DMS 273 treated with DMSO at 0.1 percent for 48 hours (cell line): Measurements from ENCODE around the gene APP.
"Not testable (repeated sequence)": the region's sequence is repeated elsewhere in the genome, so short reads cannot be mapped to it uniquely, and the experiment has no call there.

Experiments used
- DNase-seq: peaks from one replicate; lab custom pipeline; 2025; lab: John Stamatoyannopoulos, UW

APP gene

DNA sequence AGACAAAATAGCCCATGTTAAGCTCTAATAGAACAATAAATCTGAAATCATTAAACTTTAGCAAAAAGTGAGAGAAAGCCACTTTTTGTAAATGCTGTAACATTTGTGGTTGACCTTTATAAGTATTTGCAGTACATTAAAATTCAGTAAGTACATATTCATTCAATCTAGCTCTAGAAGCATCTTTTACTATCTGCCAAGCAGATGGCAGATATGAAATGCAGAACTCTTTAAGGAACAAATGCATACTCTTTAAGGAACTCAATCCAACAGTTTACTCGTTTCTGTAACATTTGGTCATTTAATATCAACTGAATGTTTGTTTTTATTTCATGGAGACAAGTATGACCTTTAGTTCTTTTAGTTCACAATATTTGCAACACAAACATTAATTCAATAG is 150.1 kb downstream of the APP start:
- DNase-seq, result no peak

- DNase-seq, result no peak
Measured at GRCh38 chr21:26020081-26020480, 150.5 kb downstream of the APP start.

GRCh38 chr21:26019236-26019635 is 151.3 kb downstream of the APP start:
- no peak for DNase-seq

- no peak for DNase-seq
Measured at GRCh38 chr21:26013970-26014369, 156.6 kb downstream of the APP start.

GRCh38 chr21:26012482-26012881 is 158.1 kb downstream of the APP start:
- not testable (repeated sequence) for DNase-seq

DNA sequence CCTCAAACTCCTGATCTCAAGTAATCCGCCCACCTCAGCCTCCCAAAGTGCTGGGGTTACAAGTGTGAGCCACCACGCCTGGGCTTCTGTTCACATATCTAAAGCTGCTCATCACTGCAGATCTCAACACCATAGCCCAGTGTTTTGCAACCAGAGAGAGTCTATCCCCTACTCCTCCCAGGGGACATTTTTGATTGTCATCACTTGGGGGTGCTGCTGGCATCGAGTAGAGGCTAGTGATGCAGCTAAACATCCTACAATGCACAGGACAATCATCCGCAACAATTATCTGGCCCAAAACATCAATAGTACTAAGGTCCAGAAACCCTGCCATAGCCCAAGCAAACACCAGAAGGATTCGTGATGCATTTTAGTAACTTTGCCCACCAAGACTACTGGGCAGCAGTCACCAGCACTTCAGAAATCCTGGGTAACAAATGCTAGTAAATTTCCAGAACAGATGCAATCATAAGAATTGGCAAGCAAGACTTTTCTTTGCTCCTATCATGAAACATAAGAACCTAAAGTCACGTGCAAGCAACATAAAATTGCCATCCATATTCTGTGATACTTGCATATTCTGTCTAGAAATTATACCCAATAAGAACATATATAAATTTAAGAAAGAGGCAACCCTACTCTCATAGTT is 159.2 kb downstream of the APP start:
- no peak for DNase-seq

DNA sequence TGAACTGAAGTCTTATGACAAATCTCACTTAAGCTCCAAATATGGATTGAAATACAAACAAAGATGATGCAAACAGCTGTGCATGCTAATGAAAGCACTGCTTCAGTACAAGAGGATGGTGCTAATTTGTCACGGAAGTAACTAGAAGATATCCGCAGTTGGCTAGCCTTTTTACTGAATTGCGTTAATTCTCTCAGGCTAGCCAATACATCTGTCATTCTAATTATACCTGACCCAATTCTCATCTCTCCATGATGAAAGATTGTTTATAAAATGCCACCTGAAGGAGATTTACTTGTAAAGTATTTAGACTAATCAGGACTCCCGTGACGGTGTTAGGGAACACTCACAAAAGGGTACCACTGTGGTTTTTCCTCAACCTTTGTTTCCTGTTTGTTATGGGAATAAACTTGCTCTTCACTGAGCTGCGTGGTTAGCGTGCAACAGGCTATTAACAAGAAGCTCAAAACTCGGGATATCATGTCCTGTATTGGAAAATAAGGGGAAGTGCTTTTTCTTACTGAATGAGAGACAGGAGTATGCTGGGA is 162.5 kb downstream of the APP start:
- no peak for DNase-seq

GRCh38 chr21:26005464-26005863 is 165.1 kb downstream of the APP start:
- no peak for DNase-seq

- DNase-seq, result no peak
Measured at GRCh38 chr21:26003404-26003803, 167.2 kb downstream of the APP start.

GRCh38 chr21:26001356-26001755 is 169.2 kb downstream of the APP start:
- DNase-seq, result no peak

DNA sequence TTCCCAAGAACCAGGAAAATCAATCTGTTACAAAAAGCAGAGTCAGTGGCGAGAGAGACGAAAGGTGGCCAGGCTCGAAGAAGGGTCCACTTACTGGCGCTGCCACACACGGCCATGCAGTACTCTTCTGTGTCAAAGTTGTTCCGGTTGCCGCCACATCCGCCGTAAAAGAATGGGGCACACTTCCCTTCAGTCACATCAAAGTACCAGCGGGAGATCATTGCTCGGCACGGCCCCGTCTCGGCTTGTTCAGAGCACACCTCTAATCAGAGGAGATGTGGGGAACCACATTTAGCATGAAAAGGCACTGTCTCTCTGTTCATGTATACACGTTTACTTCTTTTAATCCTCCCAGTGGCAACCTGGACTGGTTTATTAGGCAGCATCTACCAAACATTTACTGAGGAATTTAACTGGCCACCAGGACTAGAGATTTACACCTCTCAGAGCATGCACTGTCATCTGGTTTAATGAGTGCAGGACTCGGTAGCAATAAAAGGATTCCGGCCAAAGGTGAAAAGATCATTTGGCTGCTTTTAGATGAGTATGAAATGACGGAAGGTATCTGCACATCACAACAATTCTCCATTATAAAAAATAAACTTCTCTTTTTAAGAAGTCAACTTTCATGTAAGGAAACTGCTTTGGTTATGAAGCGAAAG is 170.5 kb downstream of the APP start:
- no peak for DNase-seq

- no peak for DNase-seq
Measured at GRCh38 chr21:25997788-25998611, 172.6 kb downstream of the APP start.

GRCh38 chr21:25995278-25995677 is 175.3 kb downstream of the APP start:
- no peak for DNase-seq

DNA sequence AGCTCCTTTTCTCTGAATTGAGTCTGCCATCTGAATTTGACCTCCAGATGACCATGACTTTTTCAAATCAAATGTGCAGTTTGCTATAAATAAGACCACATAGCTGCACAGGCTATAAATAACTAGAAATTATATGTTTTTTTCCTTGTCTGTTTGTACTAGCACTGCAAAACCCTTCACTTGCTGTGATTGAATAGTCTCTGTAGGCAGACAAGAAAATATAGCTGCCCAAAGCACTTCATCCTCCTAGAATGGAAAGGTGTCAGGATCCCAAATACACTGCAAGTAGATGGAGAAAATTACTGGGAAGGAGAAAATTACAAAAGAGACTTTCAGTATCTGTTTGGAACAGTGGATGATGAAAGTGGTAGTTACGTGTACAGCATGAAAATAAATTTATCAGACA is 175.8 kb downstream of the APP start:
- no peak for DNase-seq

- no peak for DNase-seq
Measured at GRCh38 chr21:25988738-25989137, 181.8 kb downstream of the APP start.

GRCh38 chr21:25987531-25987930 is 183.0 kb downstream of the APP start:
- DNase-seq, result no peak

GRCh38 chr21:25986928-25987327 is 183.6 kb downstream of the APP start:
- DNase-seq, result no peak

DNA sequence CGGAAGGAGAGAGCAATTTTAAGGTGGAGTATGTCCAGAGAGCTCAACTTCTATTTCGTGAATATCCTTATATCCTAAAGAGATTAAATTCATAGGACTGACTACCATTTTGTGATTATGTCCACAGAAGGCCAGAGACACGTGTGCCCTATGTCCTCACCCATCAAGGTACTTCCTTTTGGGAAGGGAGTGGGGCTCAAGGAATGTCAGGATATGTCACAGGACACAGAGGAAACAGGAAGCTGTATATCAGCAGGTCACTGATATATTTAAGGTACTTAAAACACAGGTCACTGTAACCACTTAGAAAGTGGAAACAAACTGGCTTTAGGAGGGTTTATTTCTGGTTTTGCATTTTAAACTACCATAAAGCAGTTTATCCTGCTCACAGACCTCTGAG is 184.6 kb downstream of the APP start:
- DNase-seq, result no peak

DNA sequence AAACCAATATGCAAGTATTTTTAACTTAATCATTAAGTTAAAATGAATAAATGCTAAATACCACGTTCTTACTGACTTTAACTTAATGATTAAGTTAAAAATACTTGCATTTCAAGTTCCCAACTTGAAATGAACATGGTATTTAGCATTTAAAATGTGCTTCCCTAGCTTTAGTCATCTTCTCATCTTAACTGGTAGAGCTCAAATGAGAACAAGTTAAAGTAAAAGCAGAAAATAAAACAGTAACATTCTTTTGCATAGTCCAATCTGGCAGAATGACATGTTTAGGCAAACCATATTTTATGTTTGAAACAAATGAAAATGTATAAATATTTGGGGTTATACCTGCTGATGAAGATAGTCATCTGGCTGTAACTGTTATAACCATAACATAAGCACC is 186.0 kb downstream of the APP start:
- DNase-seq, result no peak

DNA sequence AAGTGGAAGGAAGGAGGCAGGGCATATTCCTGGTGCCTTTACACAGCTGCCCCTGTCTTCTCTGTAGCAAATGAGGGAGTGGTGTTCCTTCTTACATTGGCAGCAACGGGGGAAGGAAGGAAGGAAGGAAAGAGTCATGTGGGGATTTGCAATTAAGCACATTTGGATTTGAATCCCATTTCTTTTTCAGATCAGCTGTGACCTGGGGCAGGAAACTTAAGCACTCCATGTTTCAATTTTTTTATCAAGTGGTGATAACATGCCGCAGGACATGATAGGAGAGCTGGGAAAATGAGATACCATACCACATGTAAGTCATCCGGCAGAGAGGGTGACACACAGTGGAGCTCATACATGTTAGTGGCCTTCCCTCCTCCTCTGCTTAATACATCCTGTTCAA is 186.8 kb downstream of the APP start:
- DNase-seq, result no peak

GRCh38 chr21:25980710-25981109 is 189.9 kb downstream of the APP start:
- no peak for DNase-seq

DNA sequence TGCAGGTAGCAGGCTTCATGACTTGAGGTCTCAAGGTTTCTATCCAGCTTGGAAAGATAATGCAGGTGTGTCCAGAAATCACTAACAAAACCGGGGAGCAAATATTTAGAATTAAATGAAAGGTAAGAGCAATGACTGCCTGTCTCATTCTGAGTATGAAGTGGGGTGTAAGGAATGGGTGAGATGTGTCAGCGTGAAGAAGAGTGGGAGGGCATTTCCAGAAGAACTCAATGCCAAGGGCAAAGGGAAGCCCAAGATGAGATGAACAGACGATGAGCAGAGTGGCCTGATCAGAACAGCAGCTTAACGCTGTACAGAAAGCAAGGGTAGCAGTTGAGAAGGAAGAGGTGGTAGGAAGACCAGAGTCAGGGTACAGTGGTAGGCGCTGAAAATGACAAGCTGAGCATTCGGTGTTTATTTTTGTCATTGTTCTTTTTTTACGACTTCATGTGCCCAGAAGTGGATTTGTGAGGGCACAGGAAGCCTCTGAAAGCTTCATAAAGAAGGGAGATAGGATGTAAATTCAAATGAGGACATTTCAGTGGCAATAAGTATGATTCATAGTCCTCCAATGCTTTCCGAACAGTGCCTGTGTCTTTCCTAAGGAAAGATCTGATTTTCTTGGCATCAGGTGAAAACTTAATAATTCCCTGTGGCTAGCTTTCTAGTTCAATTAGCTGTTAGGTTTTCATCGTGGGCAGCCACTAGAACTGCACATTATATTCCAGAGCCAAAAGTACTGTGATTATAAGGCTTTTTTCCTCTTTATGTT is 190.5 kb downstream of the APP start:
- no peak for DNase-seq
